Fibroblast of the aortic adventitia (primary cell): ENCODE measurements around the gene PSME1. TPM values are rescaled to one million over a fixed set of nuclear protein-coding genes. Genes with fewer than 3 reads are reported as not detected.

Experiments
- DNase-seq: peaks from one replicate; pipeline ENCODE4 v3.0.0-alpha.2; 2010; ENCODE audit warnings: low read depth
- H3K4me3 ChIP-seq: 2 replicates; pipeline ENCODE4 v1.5.1; 2011; ENCODE audit warnings: low read depth, mild to moderate bottlenecking, control low read depth, low read length, moderate library complexity
- total RNA-seq: library from RNA; depleted of rRNA; stranded (reverse); fragments of >200 nt; gene quantifications from 2 replicates; pipeline ENCODE4 v1.2.3, GENCODE V29; 2012; ENCODE audit warnings: low replicate concordance
- TF ChIP-seq, protein P1 (sequence below): IDR thresholded peaks from 2 replicates; pipeline ENCODE4 v1.5.1; 2011; ENCODE audit warnings: mild to moderate bottlenecking, low read length, control low read depth, inconsistent platforms; ENCODE audit not compliant: insufficient read depth

PSME1 gene
- total RNA-seq, 1 donor, result 84.8 TPM

DNA sequence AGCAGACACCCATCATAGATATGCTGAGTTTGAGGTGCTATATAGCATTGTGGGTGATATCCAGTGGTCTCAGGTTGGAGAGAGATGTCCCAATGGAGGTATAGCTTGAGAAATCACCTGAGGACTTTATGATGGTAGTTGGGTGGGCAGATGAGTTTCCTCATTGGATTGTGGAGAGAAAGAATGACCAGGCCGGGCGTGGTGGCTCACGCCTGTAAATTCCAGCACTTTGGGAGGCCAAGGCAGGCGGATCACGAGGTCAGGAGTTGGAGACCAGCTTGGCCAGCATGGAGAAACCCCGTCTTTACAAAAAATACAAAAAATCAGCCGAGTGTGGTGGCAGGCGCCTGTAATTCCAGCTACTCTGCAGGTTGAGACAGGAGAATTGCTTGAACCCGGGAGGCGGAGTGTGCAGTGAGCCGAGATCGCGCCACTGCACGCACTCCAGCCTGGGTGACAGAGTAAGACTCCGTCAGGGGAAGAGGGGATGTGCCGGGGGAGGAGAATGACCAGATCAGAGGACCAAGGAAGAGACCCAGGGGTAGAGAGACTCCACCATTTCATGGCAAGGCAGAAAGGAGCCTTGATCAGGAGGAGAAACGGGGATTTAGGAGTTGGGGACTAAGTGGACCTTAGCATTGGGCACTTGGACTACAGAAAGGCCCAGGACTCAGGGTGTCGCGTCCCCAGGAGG, 42.6 kb upstream of the PSME1 start:
- TF ChIP-seq, protein P1, sequence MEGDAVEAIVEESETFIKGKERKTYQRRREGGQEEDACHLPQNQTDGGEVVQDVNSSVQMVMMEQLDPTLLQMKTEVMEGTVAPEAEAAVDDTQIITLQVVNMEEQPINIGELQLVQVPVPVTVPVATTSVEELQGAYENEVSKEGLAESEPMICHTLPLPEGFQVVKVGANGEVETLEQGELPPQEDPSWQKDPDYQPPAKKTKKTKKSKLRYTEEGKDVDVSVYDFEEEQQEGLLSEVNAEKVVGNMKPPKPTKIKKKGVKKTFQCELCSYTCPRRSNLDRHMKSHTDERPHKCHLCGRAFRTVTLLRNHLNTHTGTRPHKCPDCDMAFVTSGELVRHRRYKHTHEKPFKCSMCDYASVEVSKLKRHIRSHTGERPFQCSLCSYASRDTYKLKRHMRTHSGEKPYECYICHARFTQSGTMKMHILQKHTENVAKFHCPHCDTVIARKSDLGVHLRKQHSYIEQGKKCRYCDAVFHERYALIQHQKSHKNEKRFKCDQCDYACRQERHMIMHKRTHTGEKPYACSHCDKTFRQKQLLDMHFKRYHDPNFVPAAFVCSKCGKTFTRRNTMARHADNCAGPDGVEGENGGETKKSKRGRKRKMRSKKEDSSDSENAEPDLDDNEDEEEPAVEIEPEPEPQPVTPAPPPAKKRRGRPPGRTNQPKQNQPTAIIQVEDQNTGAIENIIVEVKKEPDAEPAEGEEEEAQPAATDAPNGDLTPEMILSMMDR, result no peak
- DNase-seq, result no peak
- H3K4me3 ChIP-seq, result peak overlapping the region; percentile 87

DNA sequence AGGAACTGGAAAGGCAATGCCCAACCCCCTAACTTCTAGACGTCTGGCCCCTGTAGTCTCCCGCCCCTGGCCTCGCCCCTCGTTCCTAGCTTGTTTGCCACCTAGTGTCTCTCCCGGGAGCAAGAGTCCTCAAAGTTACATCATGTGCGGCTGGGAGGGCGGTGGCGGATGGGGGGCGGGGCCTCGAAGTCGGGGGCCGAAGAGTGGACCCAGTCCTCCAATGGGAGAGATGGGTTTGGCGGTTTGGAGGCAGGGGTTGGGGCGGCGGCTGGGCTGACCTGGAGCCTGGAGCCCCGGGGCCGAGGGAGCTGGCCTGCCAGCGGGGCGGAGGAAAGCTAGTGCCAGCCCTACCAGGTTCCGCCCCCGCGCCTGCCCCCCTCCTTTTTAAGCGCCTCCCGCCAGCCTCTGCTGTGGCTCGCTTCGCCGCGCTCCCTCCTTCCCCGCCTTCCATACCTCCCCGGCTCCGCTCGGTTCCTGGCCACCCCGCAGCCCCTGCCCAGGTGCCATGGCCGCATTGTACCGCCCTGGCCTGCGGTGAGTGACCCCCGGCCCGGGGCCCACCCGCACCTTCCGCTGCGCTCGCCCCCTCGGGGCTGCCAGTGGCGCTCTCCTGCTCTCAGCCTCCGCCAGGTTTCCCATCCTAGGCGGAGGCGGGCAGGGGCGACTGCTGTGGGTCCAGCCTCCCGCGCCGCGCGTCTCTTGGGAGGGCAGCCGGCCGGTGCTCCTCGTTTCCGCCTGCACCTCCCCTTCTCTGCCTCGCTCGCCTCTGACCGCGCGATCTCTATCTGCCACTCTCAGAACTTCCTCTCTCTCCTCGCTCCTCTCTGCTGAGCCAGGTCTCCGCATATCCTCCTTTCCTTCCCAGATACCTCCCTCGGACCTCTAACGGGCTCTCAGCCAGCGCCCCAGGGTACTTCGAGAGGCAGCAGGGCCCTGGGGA, 41.8 kb upstream of the PSME1 start, which contains the start of gene PCK2:
TSS of gene PCK2 (plus strand) at position 411 of the 940 bp plus-strand sequence. CDS start at position 506, 95 bp downstream.
- H3K4me3 ChIP-seq, result peak within 1 kb of the TSS; percentile 87
- TF ChIP-seq, protein P1, result no peak
- peak; percentile 92 for DNase-seq

DNA sequence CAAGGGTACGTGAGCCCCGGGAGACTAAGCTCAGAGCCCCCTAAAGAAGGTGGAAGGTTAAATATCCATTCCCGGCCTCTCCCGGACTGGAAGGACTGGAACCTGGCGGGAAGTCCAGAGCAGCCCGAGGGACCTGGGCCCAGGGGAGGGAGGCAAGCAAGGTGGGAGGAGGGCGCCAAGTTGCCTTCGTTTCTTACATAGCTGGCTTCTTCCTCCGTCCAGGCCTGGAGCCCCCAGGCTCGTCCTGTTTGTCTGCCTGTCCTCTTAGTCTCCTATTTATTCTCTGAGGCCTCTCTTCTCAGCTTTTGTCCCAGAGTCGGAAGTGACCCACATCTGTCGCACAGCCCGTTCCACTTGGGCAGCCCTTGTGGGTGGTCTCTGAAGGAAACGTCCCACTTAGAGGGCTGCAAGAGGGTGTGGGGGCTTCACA, 41.1 kb upstream of the PSME1 start:
- TF ChIP-seq, protein P1, result no peak
- peak; percentile 6 for DNase-seq
- peak overlapping the region; percentile 87 for H3K4me3 ChIP-seq

DNA sequence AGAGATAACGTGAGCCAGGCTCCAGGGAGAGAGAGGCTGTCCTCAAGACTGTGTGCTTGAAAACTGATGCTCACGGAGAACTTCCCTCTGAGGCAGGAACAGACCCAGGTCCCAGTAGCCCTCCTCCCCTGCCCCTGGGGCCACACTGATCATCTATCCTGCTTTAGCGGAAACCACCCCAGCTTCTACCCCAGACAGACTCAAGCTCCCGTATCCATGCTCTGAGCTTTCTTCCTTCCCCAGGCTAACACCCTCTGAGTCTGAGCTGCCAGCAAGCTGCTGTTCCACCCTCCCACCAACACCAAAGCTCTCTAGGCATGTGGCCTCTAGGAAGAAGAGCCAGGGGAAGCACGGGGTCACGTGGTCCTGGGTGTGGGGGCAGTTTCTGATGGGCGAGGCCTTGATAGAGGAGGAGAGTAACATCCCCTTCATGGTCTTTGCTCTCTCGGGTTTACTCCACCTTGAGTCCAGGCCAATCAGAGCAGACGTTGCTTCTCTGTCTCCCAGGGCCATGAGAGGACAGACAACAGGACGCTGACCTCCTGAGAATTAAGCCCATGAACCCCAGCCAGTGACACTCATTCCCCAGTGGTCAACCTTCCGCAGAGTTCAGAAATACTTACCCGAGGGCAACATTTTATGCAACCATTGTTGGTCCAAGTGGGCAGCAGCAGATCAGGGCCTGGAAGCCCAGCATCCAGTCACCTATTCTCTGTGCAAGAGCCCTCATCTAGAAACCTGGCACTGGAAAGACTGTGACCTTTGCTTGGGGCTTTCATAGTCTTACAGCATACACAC, 40.5 kb upstream of the PSME1 start:
- TF ChIP-seq, protein P1, result no peak
- peak; percentile 72 for DNase-seq

DNA sequence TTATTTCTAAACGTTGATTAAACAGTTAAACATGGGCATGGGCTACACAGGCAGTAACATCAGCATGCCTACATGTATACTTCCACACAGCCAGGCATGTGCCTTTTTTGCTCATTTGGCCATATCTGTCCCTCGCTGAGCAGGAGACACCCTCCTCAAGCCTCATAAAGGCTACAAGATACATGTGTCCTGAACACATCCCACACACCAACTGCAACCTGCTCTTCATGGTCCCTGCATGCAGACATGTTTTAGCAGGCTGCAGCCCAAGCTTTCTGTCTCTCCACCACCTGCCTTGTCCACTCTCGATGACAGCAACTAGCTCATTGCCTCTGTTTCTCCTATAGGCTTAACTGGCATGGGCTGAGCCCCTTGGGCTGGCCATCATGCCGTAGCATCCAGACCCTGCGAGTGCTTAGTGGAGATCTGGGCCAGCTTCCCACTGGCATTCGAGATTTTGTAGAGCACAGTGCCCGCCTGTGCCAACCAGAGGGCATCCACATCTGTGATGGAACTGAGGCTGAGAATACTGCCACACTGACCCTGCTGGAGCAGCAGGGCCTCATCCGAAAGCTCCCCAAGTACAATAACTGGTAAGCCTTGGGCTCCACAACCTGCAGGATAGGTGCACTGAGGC, 39.3 kb upstream of the PSME1 start:
- TF ChIP-seq, protein P1, result no peak
- no peak for DNase-seq
- H3K4me3 ChIP-seq, result no peak overlapping the region

More for the DNA sequence above, 40.5 kb upstream of the PSME1 start:
- H3K4me3 ChIP-seq, result peak overlapping the region; percentile 87
